ENCODE results near the gene PSORS1C2.

- TF ChIP-seq CTCF (IDR thresholded peaks at IDR 0.05; ENCODE audit: insufficient read depth, low read depth, low read length) (peak; percentile 84), EZH2 (IDR thresholded peaks at IDR 0.05; ENCODE audit: insufficient read depth, low read length) (no peak)
Measured at GRCh38 chr6:31128093-31128676, 10.7 kb downstream of the PSORS1C2 start.

Measured in astrocyte (in vitro differentiated cells and primary cell).